HepG2 (cell line): ENCODE data around the gene HOXC12. TPM values are rescaled to one million over a fixed set of nuclear protein-coding genes. Genes with fewer than 3 reads are reported as not detected.

Source experiments
- ATAC-seq: fragments of 200-7000 bp; cut with Tn5 transposase; 3 replicates; pipeline ENCODE4 v1.9.1; 2020; ENCODE audit warnings: mild to moderate bottlenecking, moderate library complexity
- BruUV-seq: library from RNA; stranded (reverse); fragments of 400-500 nt; replicated peaks from 2 replicates; lab custom pipeline; 2021; lab: Mats Ljungman, UMichigan
- CTCF ChIA-PET: fragments of 300-600 bp; formaldehyde crosslinking; extraction: SDS; loops from one replicate; lab custom pipeline; 2021; ENCODE audit warnings: low total read pairs, inconsistent platforms, low intra/inter-chr PET ratio; lab: Yijun Ruan, JAX
- POLR2A ChIA-PET: fragments of 350-600 bp; sonication (Branson Sonifier 250); formaldehyde crosslinking; loops from one replicate; lab custom pipeline; 2020; ENCODE audit warnings: antibody characterized with exemption, inconsistent platforms; lab: Yijun Ruan, JAX
- DNase-seq: peaks from one replicate; pipeline ENCODE4 v3.0.0-alpha.2; 2015; ENCODE audit warnings: low spot score
- FAIRE-seq: peaks from 3 replicates; lab custom pipeline; 2011; peaks lifted over from hg19 to GRCh38; lab: Jason Lieb, UNC
- H2AFZ ChIP-seq: one replicate; pipeline ENCODE4 v1.6.1; 2011; ENCODE audit warnings: low read length, inconsistent platforms
- H3K27ac ChIP-seq: fragments of 300-600 bp; 3 replicates; pipeline ENCODE4 v1.8.0; 2011; ENCODE audit warnings: mixed run types, mild to moderate bottlenecking, mixed read lengths, low read length, inconsistent platforms; ENCODE audit not compliant: insufficient read depth; ENCODE audit errors: extremely low read length
- H3K27me3 ChIP-seq, 2 experiments: fragments of 200-600 bp in 1 of 2; 2 replicates in 1 of 2; 3 replicates in 1 of 2; pipeline versions ENCODE4 v1.6.0 to v1.8.0; 2011; ENCODE audit warnings: low read length in 2 of 2, mild to moderate bottlenecking in 2 of 2, moderate library complexity in 2 of 2, inconsistent platforms in 1 of 2; ENCODE audit not compliant: insufficient read depth in 2 of 2, control insufficient read depth in 1 of 2
- H3K36me3 ChIP-seq, 2 experiments: fragments of 200-600 bp in 1 of 2; replicated peaks in 1 of 2; 2 replicates in 1 of 2; 3 replicates in 1 of 2; pipeline versions ENCODE4 v1.5.1 to v1.8.0; 2011; ENCODE audit warnings: low read length in 2 of 2, inconsistent platforms in 1 of 2; ENCODE audit not compliant: insufficient read depth in 2 of 2, control insufficient read depth in 1 of 2
- H3K4me1 ChIP-seq: 2 replicates; pipeline ENCODE4 v1.5.1; 2012; ENCODE audit warnings: low read length, inconsistent platforms; ENCODE audit not compliant: insufficient read depth
- H3K4me2 ChIP-seq: 2 replicates; pipeline ENCODE4 v1.6.0; 2011; ENCODE audit warnings: low read depth, low read length, inconsistent platforms
- H3K4me3 ChIP-seq, 3 experiments: fragments of 200-600 bp in 1 of 3; sonication (generic), shearing (Covaris generic) in 1 of 3; replicated peaks in 1 of 3; 2 replicates each; pipeline ENCODE4 v1.5.1; 2011 to 2016; ENCODE audit warnings: low read length in 3 of 3, inconsistent platforms in 2 of 3, low read depth in 2 of 3, mild to moderate bottlenecking in 2 of 3, control low read depth in 1 of 3, mixed read lengths in 1 of 3; ENCODE audit not compliant: insufficient read depth in 1 of 3
- H3K79me2 ChIP-seq: one replicate; pipeline ENCODE4 v1.6.1; 2011; ENCODE audit warnings: low read length, inconsistent platforms; ENCODE audit not compliant: insufficient read depth
- H3K9ac ChIP-seq: 2 replicates; pipeline ENCODE4 v1.6.0; 2011; ENCODE audit warnings: mild to moderate bottlenecking, low read depth, low read length, inconsistent platforms; ENCODE audit not compliant: insufficient read depth
- H3K9me3 ChIP-seq: 2 replicates; pipeline ENCODE4 v1.5.1; 2012; ENCODE audit warnings: mild to moderate bottlenecking, low read length
- H4K20me1 ChIP-seq: 2 replicates; pipeline ENCODE4 v1.6.0; 2011; ENCODE audit warnings: inconsistent platforms, mild to moderate bottlenecking, low read length, moderate library complexity; ENCODE audit not compliant: insufficient read depth
- DMTF1 ChIP-seq: sonication (generic); formaldehyde crosslinking; IDR thresholded peaks from 2 replicates; pipeline ENCODE4 v1.4.0; 2020; ENCODE audit warnings: mild to moderate bottlenecking, missing genetic modification reagents
- GABPA ChIP-seq, 2 experiments: IDR thresholded peaks; 2 replicates each; pipeline ENCODE4 v1.6.1; 2011 to 2016; ENCODE audit warnings: low read depth in 2 of 2, low read length in 1 of 2, missing biosample characterization in 1 of 2, missing genetic modification characterization in 1 of 2
- MEF2D ChIP-seq: sonication (generic); formaldehyde crosslinking; IDR thresholded peaks from 2 replicates; pipeline ENCODE4 v1.5.1; 2020; ENCODE audit warnings: mild to moderate bottlenecking, missing genetic modification reagents
- PBX3 ChIP-seq: sonication (generic); formaldehyde crosslinking; IDR thresholded peaks from 2 replicates; pipeline ENCODE4 v1.8.1; 2023; ENCODE audit warnings: missing genetic modification reagents, inconsistent platforms, borderline replicate concordance
- PPARG ChIP-seq: conservative IDR thresholded peaks from 2 replicates; pipeline ENCODE4 v1.6.1; 2016; ENCODE audit warnings: missing biosample characterization, missing genetic modification reagents
- SMAD3 ChIP-seq: sonication (generic); formaldehyde crosslinking; IDR thresholded peaks from 2 replicates; pipeline ENCODE4 v1.4.0; 2020; ENCODE audit warnings: missing genetic modification reagents
- TEAD2 ChIP-seq: sonication (generic); formaldehyde crosslinking; IDR thresholded peaks from 2 replicates; pipeline ENCODE4 v1.9.0; 2021; ENCODE audit warnings: missing genetic modification reagents
- TEAD3 ChIP-seq: optimal IDR thresholded peaks from 2 replicates; pipeline ENCODE3; 2016; ENCODE audit warnings: borderline replicate concordance
- ZBTB21 ChIP-seq: sonication (generic); formaldehyde crosslinking; IDR thresholded peaks from 2 replicates; pipeline ENCODE4 v1.4.0; 2020; ENCODE audit warnings: missing genetic modification reagents
- ZC3H13 ChIP-seq: sonication (generic); formaldehyde crosslinking; IDR thresholded peaks from 2 replicates; pipeline ENCODE4 v1.8.1; 2023; ENCODE audit warnings: mild to moderate bottlenecking, missing genetic modification reagents, moderate library complexity
- ZKSCAN8 ChIP-seq: IDR thresholded peaks from 2 replicates; pipeline ENCODE4 v1.6.1; 2016; ENCODE audit warnings: borderline replicate concordance, missing genetic modification reagents, missing compliant biosample characterization
- ZMAT3 ChIP-seq: sonication (generic); formaldehyde crosslinking; conservative IDR thresholded peaks from 2 replicates; pipeline ENCODE4 v1.7.0; 2021; ENCODE audit warnings: missing genetic modification reagents
- ZNF232 ChIP-seq: sonication (generic); formaldehyde crosslinking; IDR thresholded peaks from 2 replicates; pipeline ENCODE4 v1.4.0; 2020; ENCODE audit warnings: missing genetic modification reagents, borderline replicate concordance
- ZNF260 ChIP-seq: sonication (generic); formaldehyde crosslinking; IDR thresholded peaks from 2 replicates; pipeline ENCODE4 v1.4.0; 2020; ENCODE audit warnings: missing genetic modification reagents, low read depth, mild to moderate bottlenecking, borderline replicate concordance
- ZNF264 ChIP-seq: sonication (generic); formaldehyde crosslinking; IDR thresholded peaks from 2 replicates; pipeline ENCODE4 v1.4.0; 2020; ENCODE audit warnings: missing genetic modification reagents
- ZNF432 ChIP-seq: sonication (generic); formaldehyde crosslinking; IDR thresholded peaks from 2 replicates; pipeline ENCODE4 v1.5.0; 2020; ENCODE audit warnings: missing genetic modification reagents, mild to moderate bottlenecking, borderline replicate concordance
- ZNF850 ChIP-seq: sonication (generic); formaldehyde crosslinking; conservative IDR thresholded peaks from 2 replicates; pipeline ENCODE4 v1.9.0; 2021; ENCODE audit warnings: mild to moderate bottlenecking, missing genetic modification reagents
- WGBS: methylation state at CpG from one replicate; pipeline ENCODE4 v1.1.6; 2017; ENCODE audit warnings: low lambda C conversion rate; 5-methylcytosine and 5-hydroxymethylcytosine counted together
- in situ Hi-C: cut with HindIII; loops from 2 replicates; pipeline ENCODE4 v1.10.0; 2017; ENCODE audit warnings: low pct_unique_long_range_greater_than_20kb; ENCODE audit not compliant: extremely low pct_ligation_motif_present
- intact Hi-C: fragments of 100-400 bp; cut with micrococcal nuclease; formaldehyde crosslinking; loops from one replicate; pipeline ENCODE4 v1.10.0; 2022; ENCODE audit not compliant: unreplicated experiment
- polyA plus RNA-seq, 8 experiments: library from polyadenylated mRNA; depleted of rRNA in 3 of 8; stranded (reverse) in 7 of 8; unstranded in 1 of 8; fragments of >200 nt; fragmentation: Illumina TruSeq in 4 of 8; extraction: Trizol in 4 of 8; gene quantifications; 2 replicates each; pipeline versions ENCODE4 v1.2.1 to v1.2.3, GENCODE V29; 2011 to 2016; ENCODE audit warnings: low read depth in 4 of 8, missing spikeins in 1 of 8, mixed read lengths in 1 of 8; ENCODE audit not compliant: insufficient read depth in 1 of 8
- total RNA-seq, 5 experiments: library from RNA; depleted of rRNA; stranded (reverse); fragments of >200 nt; fragmentation: Illumina TruSeq; extraction: Trizol; gene quantifications; 2 replicates each; pipeline ENCODE4 v1.2.3, GENCODE V29; 2016; ENCODE audit warnings: low read depth in 1 of 5

Gene HOXC12
- total and polyA plus RNA-seq, 2 of the 13 experiments (the other 11 are each of a cell fraction or from before 2014, with no cell fraction given): not detected

- TF ChIP-seq ZMAT3 (CRISPR knock-in tag): no peak
Measured at GRCh38 chr12:53981634-53982565, 27.2 kb downstream of the HOXC12 start (continued).

- in situ Hi-C loops (no loop called here), intact Hi-C loops (no loop called here)
- FAIRE-seq (no peak), ATAC-seq (no peak), DNase-seq (no peak)
- no peak overlapping the region for H2AFZ ChIP-seq
- H3K9ac ChIP-seq: no peak overlapping the region
- 57% methylated on average over 25 of the region's 26 CpGs for WGBS
- H3K27ac ChIP-seq: no peak overlapping the region
- H3K4me3 ChIP-seq: no peak overlapping the region
- H3K79me2 ChIP-seq: no peaks in the 10 kb centered on the region
- H3K4me2 ChIP-seq: no peak overlapping the region
- H3K4me1 ChIP-seq: peaks cover 36% of the 10 kb centered on the region
- ChIA-PET CTCF (interaction anchor here (2.3 kb wide), 1 partner anchor 232 kb away, joined by 12 read pairs; no protein-coding TSS in a partner anchor), POLR2A (no interaction called here)
- no peaks in the 10 kb centered on the region for H4K20me1 ChIP-seq
- no peaks in the 10 kb centered on the region for H3K9me3 ChIP-seq
- no peaks in the 10 kb centered on the region for H3K36me3 ChIP-seq
- no TSS peak for BruUV-seq
- H3K27me3 ChIP-seq: peaks cover 5 to 53% of the 10 kb centered on the region in 2 experiments
- no peak for TF ChIP-seq ZNF850
- no peak for TF ChIP-seq DMTF1 (CRISPR knock-in tag)
- no peak for TF ChIP-seq PPARG (CRISPR knock-in tag)
- TF ChIP-seq PBX3 (CRISPR knock-in tag): no peak
- no peak for TF ChIP-seq TEAD2
- TF ChIP-seq ZKSCAN8 (CRISPR knock-in tag): no peak
- no peak for TF ChIP-seq ZNF260 (CRISPR knock-in tag)
- TF ChIP-seq GABPA (IDR thresholded peaks at IDR 0.05; ENCODE audit: low read depth, low read length): no peak
- TF ChIP-seq GABPA (CRISPR knock-in tag; IDR thresholded peaks at IDR 0.05; ENCODE audit: low read depth): no peak
- no peak for TF ChIP-seq SMAD3 (CRISPR knock-in tag)
- TF ChIP-seq ZNF232 (CRISPR knock-in tag): no peak
- no peak for TF ChIP-seq ZNF264 (CRISPR knock-in tag)
- TF ChIP-seq ZC3H13 (CRISPR knock-in tag): no peak
- no peak for TF ChIP-seq ZNF432 (CRISPR knock-in tag)
- TF ChIP-seq TEAD3 (CRISPR knock-in tag): no peak
- TF ChIP-seq MEF2D (CRISPR knock-in tag): no peak
- TF ChIP-seq ZBTB21 (CRISPR knock-in tag): no peak
Measured at GRCh38 chr12:53982648-53983567, 28.2 kb downstream of the HOXC12 start.
